Glutamatergic neuron (in vitro differentiated cells): ENCODE results near the gene SCFD1. TPM values are rescaled to one million over a fixed set of nuclear protein-coding genes. Genes with fewer than 3 reads are reported as not detected.

Source experiments
- DNase-seq: peaks from one replicate; pipeline ENCODE4 v3.0.0; 2022
- H3K27ac Mint-ChIP-seq: one replicate; pipeline ENCODE4 v1.8.0; 2020; ENCODE audit warnings: mild to moderate bottlenecking, mixed read lengths, inconsistent platforms; ENCODE audit not compliant: unreplicated experiment
- H3K27me3 Mint-ChIP-seq: one replicate; pipeline ENCODE4 v1.8.0; 2020; ENCODE audit warnings: mild to moderate bottlenecking, moderate library complexity, mixed read lengths, inconsistent platforms; ENCODE audit not compliant: unreplicated experiment
- H3K36me3 Mint-ChIP-seq: one replicate; pipeline ENCODE4 v1.8.0; 2020; ENCODE audit warnings: mild to moderate bottlenecking, mixed read lengths, inconsistent platforms; ENCODE audit not compliant: unreplicated experiment
- H3K4me1 Mint-ChIP-seq: one replicate; pipeline ENCODE4 v1.8.0; 2020; ENCODE audit warnings: mild to moderate bottlenecking, low read depth, mixed read lengths, inconsistent platforms; ENCODE audit not compliant: unreplicated experiment
- H3K4me3 Mint-ChIP-seq: one replicate; pipeline ENCODE4 v1.8.0; 2020; ENCODE audit warnings: mild to moderate bottlenecking, mixed read lengths, inconsistent platforms; ENCODE audit not compliant: unreplicated experiment
- H3K9me3 Mint-ChIP-seq: one replicate; pipeline ENCODE4 v1.8.0; 2020; ENCODE audit warnings: mild to moderate bottlenecking, moderate library complexity, mixed read lengths, inconsistent platforms; ENCODE audit not compliant: unreplicated experiment
- CTCF ChIP-seq: fragments of 200-600 bp; sonication (generic); IDR thresholded peaks from one replicate; pipeline ENCODE4 v1.5.0; 2021; ENCODE audit not compliant: partially characterized antibody, unreplicated experiment
- total RNA-seq: library from RNA; stranded (reverse); fragmentation: NEBNext Ultra II Directional; extraction: Animal tissue kit (Norgen Biotek cat#: 25700); gene quantifications from one replicate; pipeline ENCODE4 v1.2.1, GENCODE V29; 2021; ENCODE audit not compliant: unreplicated experiment

Gene SCFD1
- total RNA-seq, 1 donor from 2014 or later, result 68.9 TPM

- no peaks in the 10 kb centered on the region for H3K9me3 Mint-ChIP-seq
- DNase-seq, result no peak
- no peak for TF ChIP-seq CTCF
- peaks cover 7% of the 10 kb centered on the region for H3K36me3 Mint-ChIP-seq
- H3K27ac Mint-ChIP-seq, result no peak overlapping the region
- H3K4me1 Mint-ChIP-seq, result no peaks in the 10 kb centered on the region
- H3K27me3 Mint-ChIP-seq, result no peaks in the 10 kb centered on the region
- no peak overlapping the region for H3K4me3 Mint-ChIP-seq
These were observed 141.8 kb downstream of the SCFD1 start for GRCh38 chr14:30763891-30764290.

- no peak overlapping the region for H3K4me3 Mint-ChIP-seq
- TF ChIP-seq CTCF, result no peak
These were observed 145.5 kb downstream of the SCFD1 start for GRCh38 chr14:30767624-30768023.

GRCh38 chr14:30768791-30769190 lies 146.7 kb downstream of the SCFD1 start:
- peaks cover 2% of the 10 kb centered on the region for H3K27me3 Mint-ChIP-seq
- H3K27ac Mint-ChIP-seq, result no peak overlapping the region
- H3K36me3 Mint-ChIP-seq, result peaks cover 4% of the 10 kb centered on the region
- no peaks in the 10 kb centered on the region for H3K9me3 Mint-ChIP-seq
- no peak for DNase-seq
- H3K4me3 Mint-ChIP-seq, result no peak overlapping the region
- H3K4me1 Mint-ChIP-seq, result peaks cover 2% of the 10 kb centered on the region
- no peak for TF ChIP-seq CTCF

More at GRCh38 chr14:30767624-30768023, 145.5 kb downstream of the SCFD1 start:
- no peak for DNase-seq
- peaks cover 2% of the 10 kb centered on the region for H3K4me1 Mint-ChIP-seq
- H3K27me3 Mint-ChIP-seq, result peaks cover 2% of the 10 kb centered on the region
- H3K27ac Mint-ChIP-seq, result no peak overlapping the region
- peaks cover 7% of the 10 kb centered on the region for H3K36me3 Mint-ChIP-seq
- no peaks in the 10 kb centered on the region for H3K9me3 Mint-ChIP-seq

GRCh38 chr14:30770376-30770775 lies 148.3 kb downstream of the SCFD1 start:
- Mint-ChIP-seq H3K4me3 (no peak overlapping the region), H3K4me1 (peaks cover 2% of the 10 kb centered on the region), H3K36me3 (no peaks in the 10 kb centered on the region)

GRCh38 chr14:30771595-30771994 lies 149.5 kb downstream of the SCFD1 start:
- peaks cover 2% of the 10 kb centered on the region for H3K27me3 Mint-ChIP-seq
- peaks cover 2% of the 10 kb centered on the region for H3K4me1 Mint-ChIP-seq
- no peaks in the 10 kb centered on the region for H3K36me3 Mint-ChIP-seq
- no peak overlapping the region for H3K4me3 Mint-ChIP-seq
- H3K27ac Mint-ChIP-seq, result no peak overlapping the region
- TF ChIP-seq CTCF, result no peak
- no peak for DNase-seq
- H3K9me3 Mint-ChIP-seq, result no peaks in the 10 kb centered on the region

More at GRCh38 chr14:30770376-30770775, 148.3 kb downstream of the SCFD1 start:
- peaks cover 2% of the 10 kb centered on the region for H3K27me3 Mint-ChIP-seq
- H3K27ac Mint-ChIP-seq, result no peak overlapping the region
- DNase-seq, result no peak
- TF ChIP-seq CTCF, result no peak
- H3K9me3 Mint-ChIP-seq, result no peaks in the 10 kb centered on the region
